ENCODE results near the gene ZNF474.

- TF ChIP-seq, protein P1, sequence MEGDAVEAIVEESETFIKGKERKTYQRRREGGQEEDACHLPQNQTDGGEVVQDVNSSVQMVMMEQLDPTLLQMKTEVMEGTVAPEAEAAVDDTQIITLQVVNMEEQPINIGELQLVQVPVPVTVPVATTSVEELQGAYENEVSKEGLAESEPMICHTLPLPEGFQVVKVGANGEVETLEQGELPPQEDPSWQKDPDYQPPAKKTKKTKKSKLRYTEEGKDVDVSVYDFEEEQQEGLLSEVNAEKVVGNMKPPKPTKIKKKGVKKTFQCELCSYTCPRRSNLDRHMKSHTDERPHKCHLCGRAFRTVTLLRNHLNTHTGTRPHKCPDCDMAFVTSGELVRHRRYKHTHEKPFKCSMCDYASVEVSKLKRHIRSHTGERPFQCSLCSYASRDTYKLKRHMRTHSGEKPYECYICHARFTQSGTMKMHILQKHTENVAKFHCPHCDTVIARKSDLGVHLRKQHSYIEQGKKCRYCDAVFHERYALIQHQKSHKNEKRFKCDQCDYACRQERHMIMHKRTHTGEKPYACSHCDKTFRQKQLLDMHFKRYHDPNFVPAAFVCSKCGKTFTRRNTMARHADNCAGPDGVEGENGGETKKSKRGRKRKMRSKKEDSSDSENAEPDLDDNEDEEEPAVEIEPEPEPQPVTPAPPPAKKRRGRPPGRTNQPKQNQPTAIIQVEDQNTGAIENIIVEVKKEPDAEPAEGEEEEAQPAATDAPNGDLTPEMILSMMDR (IDR thresholded peaks at IDR 0.05; ENCODE audit: insufficient read depth, low read depth, low read length) = no peak
- TF ChIP-seq EZH2 (IDR thresholded peaks at IDR 0.05; ENCODE audit: insufficient read depth, low read length) = no peak
Observed at GRCh38 chr5:122089096-122090013, 40.0 kb upstream of the ZNF474 start.

Data from astrocyte (in vitro differentiated cells and primary cell).